OCI-LY3 (cell line): ENCODE data around the gene MPHOSPH8.

Experiments used
- H2AFZ ChIP-seq: fragments of 200-600, 300-600 bp; shearing (Covaris generic); 2 replicates; pipeline ENCODE4 v1.6.0; 2014; ENCODE audit warnings: antibody characterized with exemption, low read depth, low read length
- H3K27ac ChIP-seq: fragments of 200-600, 300-600 bp; sonication (generic); 2 replicates; pipeline ENCODE4 v1.5.1; 2014; ENCODE audit warnings: mild to moderate bottlenecking, low read length, moderate library complexity, mixed read lengths
- H3K27me3 ChIP-seq: fragments of 200-600, 300-600 bp; sonication (generic); 2 replicates; pipeline ENCODE4 v1.6.1; 2014; ENCODE audit warnings: low read depth, low read length, mixed read lengths
- H3K36me3 ChIP-seq: fragments of 200-600, 300-600 bp; sonication (generic); replicated peaks from 2 replicates; pipeline ENCODE3; 2014; ENCODE audit warnings: low read depth, low read length, mixed read lengths
- H3K4me1 ChIP-seq: fragments of 300-600, 200-600 bp; sonication (generic); 2 replicates; pipeline ENCODE4 v1.6.1; 2014; ENCODE audit warnings: low read length, mixed read lengths
- H3K4me2 ChIP-seq: fragments of 200-600, 300-600 bp; sonication (generic); 2 replicates; pipeline ENCODE4 v1.6.1; 2014; ENCODE audit warnings: low read length, mixed read lengths
- H3K4me3 ChIP-seq: fragments of 300-600, 200-600 bp; sonication (generic); 2 replicates; pipeline ENCODE4 v1.5.1; 2014; ENCODE audit warnings: antibody characterized with exemption, mild to moderate bottlenecking, low read length, moderate library complexity
- H3K79me2 ChIP-seq: fragments of 300-600, 200-600 bp; shearing (Covaris generic); 2 replicates; pipeline ENCODE4 v1.6.1; 2014; ENCODE audit warnings: mild to moderate bottlenecking, low read length, mixed read lengths
- H3K9ac ChIP-seq: fragments of 300-600, 200-600 bp; shearing (Covaris generic); 2 replicates; pipeline ENCODE4 v1.6.0; 2014; ENCODE audit warnings: mild to moderate bottlenecking, low read length, moderate library complexity
- H3K9me3 ChIP-seq: fragments of 200-600, 300-600 bp; shearing (Covaris generic); 2 replicates; pipeline ENCODE4 v1.6.1; 2014; ENCODE audit warnings: low read length, mixed read lengths; ENCODE audit not compliant: insufficient read depth
- H4K20me1 ChIP-seq: fragments of 200-600, 300-600 bp; sonication (generic); 2 replicates; pipeline ENCODE4 v1.6.1; 2016; ENCODE audit warnings: low read length, mixed read lengths; ENCODE audit not compliant: insufficient read depth
- EZH2phosphoT487 ChIP-seq: fragments of 200-600 bp; shearing (Covaris generic); IDR thresholded peaks from 2 replicates; pipeline ENCODE4 v1.6.1; 2018; ENCODE audit warnings: antibody characterized with exemption, mixed run types, low read depth
- TF ChIP-seq, protein P1 (sequence below): fragments of 200-600, 300-600 bp; sonication (generic); IDR thresholded peaks from 2 replicates; pipeline ENCODE4 v1.5.1; 2014; ENCODE audit warnings: antibody characterized with exemption, low read length, low read depth

MPHOSPH8 gene

DNA sequence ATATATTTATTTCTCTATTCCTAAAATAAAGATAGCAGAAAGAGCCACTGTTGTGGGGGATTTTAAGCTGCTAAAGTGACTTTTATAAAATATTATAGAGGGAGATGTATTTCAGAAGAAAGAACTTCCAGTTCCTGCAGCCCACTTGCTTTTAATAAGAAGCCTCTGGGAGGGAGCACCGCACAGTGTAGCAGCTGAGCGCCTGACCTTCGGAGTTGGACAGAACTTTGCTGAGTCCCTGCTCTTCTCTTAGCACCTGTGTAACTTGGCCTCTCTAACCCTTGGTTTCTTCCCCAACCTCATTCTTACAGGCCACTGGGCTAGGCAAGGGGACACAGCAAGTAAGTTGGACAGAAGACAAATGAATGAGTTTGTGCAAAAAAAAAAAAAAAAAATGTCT is 37.4 kb upstream of the MPHOSPH8 start:
- Histone ChIP-seq H3K4me1 (peaks cover 14% of the 10 kb centered on the region), H3K79me2 (no peaks in the 10 kb centered on the region), H3K27me3 (no peaks in the 10 kb centered on the region), H3K9me3 (no peaks in the 10 kb centered on the region), H3K4me2 (no peak overlapping the region), H3K36me3 (no peaks in the 10 kb centered on the region), H3K27ac (no peak overlapping the region), H3K9ac (no peak overlapping the region), H4K20me1 (no peaks in the 10 kb centered on the region), H3K4me3 (no peak overlapping the region), H2AFZ (no peak overlapping the region)
- no peak for TF ChIP-seq EZH2phosphoT487
- TF ChIP-seq, protein P1, sequence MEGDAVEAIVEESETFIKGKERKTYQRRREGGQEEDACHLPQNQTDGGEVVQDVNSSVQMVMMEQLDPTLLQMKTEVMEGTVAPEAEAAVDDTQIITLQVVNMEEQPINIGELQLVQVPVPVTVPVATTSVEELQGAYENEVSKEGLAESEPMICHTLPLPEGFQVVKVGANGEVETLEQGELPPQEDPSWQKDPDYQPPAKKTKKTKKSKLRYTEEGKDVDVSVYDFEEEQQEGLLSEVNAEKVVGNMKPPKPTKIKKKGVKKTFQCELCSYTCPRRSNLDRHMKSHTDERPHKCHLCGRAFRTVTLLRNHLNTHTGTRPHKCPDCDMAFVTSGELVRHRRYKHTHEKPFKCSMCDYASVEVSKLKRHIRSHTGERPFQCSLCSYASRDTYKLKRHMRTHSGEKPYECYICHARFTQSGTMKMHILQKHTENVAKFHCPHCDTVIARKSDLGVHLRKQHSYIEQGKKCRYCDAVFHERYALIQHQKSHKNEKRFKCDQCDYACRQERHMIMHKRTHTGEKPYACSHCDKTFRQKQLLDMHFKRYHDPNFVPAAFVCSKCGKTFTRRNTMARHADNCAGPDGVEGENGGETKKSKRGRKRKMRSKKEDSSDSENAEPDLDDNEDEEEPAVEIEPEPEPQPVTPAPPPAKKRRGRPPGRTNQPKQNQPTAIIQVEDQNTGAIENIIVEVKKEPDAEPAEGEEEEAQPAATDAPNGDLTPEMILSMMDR = no peak

DNA sequence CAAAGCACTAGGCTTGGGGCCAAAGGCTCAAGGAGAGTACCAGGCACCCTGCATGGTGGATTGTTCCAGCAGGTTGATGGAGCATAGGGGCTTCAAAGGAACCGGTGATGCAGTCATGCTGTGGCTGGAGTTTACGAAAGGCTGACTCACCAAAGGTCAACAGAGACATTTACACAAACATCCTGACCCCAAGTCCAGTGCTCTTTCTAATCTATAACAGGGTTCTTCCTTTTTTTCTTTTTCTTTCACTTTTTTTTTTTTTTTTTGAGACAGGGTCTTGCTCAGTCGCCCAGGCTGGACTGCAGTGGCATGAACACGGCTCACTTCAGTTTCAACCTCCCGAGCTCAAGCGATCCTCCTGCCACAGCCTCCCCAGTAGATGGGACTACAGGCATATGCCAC is 36.5 kb upstream of the MPHOSPH8 start:
- no peak overlapping the region for H3K9ac ChIP-seq
- H3K79me2 ChIP-seq = peaks cover 3% of the 10 kb centered on the region; the same call in 1 of the 2 replicates
- H3K27ac ChIP-seq = no peak overlapping the region
- H3K4me2 ChIP-seq = no peak overlapping the region
- H3K36me3 ChIP-seq = no peaks in the 10 kb centered on the region
- TF ChIP-seq, protein P1 = no peak
- TF ChIP-seq EZH2phosphoT487 = no peak
- peaks cover 14% of the 10 kb centered on the region for H3K4me1 ChIP-seq
- no peaks in the 10 kb centered on the region for H3K27me3 ChIP-seq
- H3K9me3 ChIP-seq = no peaks in the 10 kb centered on the region
- H4K20me1 ChIP-seq = no peaks in the 10 kb centered on the region
- H2AFZ ChIP-seq = no peak overlapping the region
- no peak overlapping the region for H3K4me3 ChIP-seq

DNA sequence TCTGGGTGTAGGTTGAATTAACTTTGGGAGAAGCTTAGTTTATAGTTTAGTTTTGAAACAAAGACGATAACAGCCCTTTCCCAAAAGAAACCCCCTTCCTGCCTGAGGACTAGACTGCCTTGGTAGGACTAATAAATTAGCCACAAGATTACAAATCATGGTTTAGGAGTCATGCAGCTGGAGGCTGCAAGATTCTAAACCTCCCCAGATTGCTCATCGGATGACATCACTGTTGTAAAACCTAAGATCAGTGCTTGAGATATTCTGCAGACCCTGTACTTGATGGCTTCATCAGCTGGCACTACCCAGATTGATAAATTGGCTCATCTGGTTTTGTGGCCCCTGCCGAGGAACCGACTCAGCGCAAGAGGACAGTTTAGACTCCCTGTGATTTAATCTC is 35.9 kb upstream of the MPHOSPH8 start:
- Histone ChIP-seq H3K4me1 (peaks cover 8% of the 10 kb centered on the region; the same call in 1 of the 2 replicates), H3K4me3 (no peak overlapping the region), H3K27me3 (no peaks in the 10 kb centered on the region), H4K20me1 (no peaks in the 10 kb centered on the region), H2AFZ (no peak overlapping the region), H3K79me2 (peaks cover 9% of the 10 kb centered on the region), H3K4me2 (no peak overlapping the region), H3K36me3 (no peaks in the 10 kb centered on the region), H3K9ac (no peak overlapping the region), H3K27ac (no peak overlapping the region), H3K9me3 (no peaks in the 10 kb centered on the region)
- TF ChIP-seq, protein P1 = no peak
- TF ChIP-seq EZH2phosphoT487 = no peak

DNA sequence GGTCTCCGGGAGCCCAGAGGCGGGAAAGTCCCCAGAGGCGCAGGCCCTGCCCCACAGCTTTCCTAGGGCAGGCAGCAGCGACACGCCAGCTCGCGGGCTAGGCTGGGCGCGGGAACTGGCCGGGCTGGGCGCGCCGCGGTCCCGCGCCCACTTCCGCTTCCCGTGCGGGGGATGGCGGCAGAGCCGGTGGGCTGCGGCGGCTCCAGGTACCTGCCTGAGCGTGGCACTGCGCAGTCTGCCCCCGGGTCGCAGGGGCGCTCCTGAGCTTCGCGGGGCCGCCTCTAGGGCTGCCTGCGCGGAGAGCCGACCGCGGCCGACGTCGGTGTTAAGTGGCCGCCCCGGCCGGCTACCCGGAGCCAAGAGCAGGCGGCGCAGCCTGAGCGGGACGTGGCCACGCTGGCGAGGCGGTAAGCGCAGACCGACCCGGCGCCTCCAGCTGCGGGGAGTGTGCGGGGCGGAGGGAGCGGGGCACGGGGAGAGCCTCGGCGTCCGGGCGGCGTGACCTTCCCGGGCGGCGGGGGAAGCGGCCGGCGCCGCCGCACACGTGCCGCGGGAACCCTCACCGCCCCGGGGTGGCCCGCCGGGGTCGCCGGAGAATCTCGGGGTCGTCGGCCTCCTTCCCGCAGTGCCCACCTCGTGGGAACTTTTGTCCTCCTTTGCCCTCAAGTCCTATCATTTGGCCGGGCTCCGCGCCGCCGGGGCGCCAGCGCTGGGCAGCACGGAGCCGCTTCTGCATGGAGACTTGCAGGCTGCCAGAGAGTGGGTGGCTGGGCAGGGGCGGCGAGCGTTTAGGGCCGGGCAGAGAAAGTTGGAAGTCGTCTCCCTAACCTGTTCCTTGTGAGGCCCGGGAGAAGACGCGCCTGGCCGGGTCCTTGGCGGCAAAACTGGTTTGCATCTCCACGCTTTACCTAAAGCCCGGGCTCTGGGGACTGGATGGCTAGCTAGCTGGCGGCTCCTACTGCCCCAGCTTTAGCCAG is 31.4 kb upstream of the MPHOSPH8 start:
- H3K4me2 ChIP-seq = peak overlapping the region; percentile 88

More for the DNA sequence above, 31.4 kb upstream of the MPHOSPH8 start:
- Histone ChIP-seq H3K27me3 (no peaks in the 10 kb centered on the region), H3K9ac (peak overlapping the region; percentile 79), H3K9me3 (peaks cover 13% of the 10 kb centered on the region), H4K20me1 (peaks cover 7% of the 10 kb centered on the region; the same call in 1 of the 2 replicates), H3K4me1 (peaks cover 19% of the 10 kb centered on the region), H2AFZ (peak overlapping the region; percentile 84), H3K4me3 (peak overlapping the region; percentile 85), H3K79me2 (peaks cover 53% of the 10 kb centered on the region), H3K27ac (peak overlapping the region; percentile 32), H3K36me3 (peaks cover 38% of the 10 kb centered on the region)
- TF ChIP-seq, protein P1 = peak; percentile 30
- TF ChIP-seq EZH2phosphoT487 = no peak
